GM03348 (cell line): Measurements from ENCODE around the gene CST9L.

Experiments
- DNase-seq: peaks from one replicate; pipeline ENCODE4 v3.0.0; 2012; ENCODE audit warnings: low spot score

The CST9L gene, protein sequence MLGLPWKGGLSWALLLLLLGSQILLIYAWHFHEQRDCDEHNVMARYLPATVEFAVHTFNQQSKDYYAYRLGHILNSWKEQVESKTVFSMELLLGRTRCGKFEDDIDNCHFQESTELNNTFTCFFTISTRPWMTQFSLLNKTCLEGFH

DNA sequence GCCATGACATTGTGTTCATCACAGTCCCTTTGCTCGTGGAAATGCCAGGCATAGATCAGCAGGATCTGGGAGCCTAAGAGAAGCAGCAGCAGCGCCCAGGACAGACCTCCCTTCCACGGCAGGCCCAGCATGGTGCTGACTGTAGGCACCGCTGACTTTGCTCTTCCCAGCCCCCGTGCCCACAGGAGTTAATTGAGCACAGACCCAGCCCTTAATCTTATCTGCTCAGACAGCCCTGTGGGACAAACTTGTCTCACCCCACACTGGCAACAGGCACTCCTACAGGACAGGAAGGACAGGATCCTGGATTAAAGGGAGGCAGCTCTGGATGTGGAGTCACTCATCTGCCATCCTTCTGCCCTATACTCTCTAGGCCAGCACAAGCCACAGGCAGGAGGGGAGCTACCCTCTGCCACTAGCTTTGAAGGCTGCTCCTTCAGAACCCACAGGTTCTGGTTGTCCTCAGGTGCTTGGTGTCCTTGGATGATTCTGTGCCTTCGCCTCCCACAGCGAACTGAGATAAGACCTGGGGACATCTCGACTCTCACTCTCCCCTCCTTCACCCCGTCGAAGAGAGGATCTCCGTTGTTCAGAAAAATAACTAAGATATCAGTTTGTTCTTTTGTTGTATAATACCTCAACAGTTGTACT, at the start of gene CST9L:
CST9L (minus strand) TSS at position 165 of the 651 bp plus-strand sequence; CDS start at position 131, 34 bp downstream.
- peak; percentile 3 for DNase-seq

DNA sequence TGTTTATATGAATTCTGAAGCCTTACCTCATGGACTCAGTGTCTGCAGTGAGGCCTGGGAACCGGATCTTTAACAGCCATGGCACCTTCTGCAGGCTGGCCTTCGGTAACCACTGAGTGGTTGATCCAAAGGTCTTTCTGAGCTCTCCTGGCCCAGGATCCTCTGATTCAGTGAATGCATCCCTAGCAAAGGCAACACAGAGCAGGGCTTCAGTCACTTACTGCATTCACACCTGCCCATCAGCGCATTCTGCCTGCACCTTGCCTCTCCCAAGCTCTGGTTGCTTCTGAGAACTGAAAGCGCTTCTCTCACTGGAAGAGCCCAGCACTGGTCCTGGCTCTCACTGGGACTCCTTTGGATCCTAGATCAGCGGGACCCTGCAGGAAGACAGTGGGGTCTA, 45.9 kb upstream of the CST9L start:
- no peak for DNase-seq

DNA sequence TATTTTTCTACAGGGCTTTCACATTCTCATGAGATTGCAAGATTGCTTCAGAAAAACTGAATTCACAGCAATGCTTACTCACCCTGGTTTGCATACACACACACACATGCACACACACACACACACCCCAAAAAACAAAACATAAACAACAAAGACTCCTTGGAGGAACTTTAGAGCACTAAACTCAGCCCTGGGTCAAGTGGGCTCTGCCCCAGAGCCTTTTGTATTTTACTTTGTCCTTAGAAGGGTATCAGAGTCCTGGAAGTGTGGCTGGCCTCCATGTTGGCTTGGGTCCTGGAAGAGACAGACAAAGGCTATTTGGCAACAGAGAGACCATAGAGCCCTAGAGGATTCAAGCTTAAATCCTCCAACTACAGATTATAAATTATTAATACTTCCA, 45.4 kb upstream of the CST9L start:
- DNase-seq = no peak

DNA sequence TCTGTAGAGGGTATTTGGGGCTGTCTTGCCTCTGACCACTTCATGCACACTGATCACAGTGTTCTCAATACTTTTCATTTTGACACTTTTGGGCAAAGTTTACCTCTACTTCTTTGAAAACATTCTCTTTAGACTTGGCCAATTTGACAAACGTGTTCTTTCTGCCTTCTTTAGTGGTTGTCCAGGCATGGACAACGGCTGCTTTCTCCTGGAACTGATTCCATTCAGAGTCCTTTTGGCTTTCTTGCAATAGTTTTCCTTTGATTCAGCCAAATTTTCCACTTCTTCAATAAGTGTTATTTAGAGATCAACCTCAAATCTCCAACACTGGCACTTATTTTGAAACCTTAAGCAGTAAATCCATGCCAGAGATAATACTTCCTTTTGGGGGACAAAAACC, 44.1 kb upstream of the CST9L start:
- DNase-seq = no peak

DNA sequence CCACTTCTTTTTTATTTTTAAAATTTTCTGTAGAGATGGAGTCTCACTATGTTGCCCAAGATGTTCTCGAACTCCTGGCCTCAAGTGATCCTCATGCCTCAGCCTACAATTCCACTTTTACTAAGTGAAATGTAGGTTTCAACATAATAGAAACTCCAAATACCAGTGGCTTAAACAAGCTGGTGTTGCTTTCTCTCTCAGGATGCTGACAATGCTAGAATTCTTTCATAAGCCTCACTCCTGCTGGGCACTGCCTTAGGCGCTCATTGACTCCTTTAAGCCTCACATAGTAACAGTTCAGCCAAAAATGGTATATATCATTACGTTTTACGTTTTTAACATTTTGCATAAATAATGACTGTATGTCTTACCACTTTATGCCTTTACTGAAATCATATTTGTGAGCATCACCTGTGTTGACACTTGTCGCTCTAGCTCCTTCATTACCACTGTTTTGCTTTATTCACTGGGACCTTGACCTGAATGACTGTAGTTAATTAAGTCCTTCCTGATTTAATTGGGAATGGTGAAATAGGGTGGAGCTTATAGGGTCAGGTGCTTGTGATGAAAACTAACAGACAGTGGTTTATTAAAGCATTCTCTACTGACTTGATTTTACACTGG, 41.3 kb upstream of the CST9L start:
- no peak for DNase-seq

DNA sequence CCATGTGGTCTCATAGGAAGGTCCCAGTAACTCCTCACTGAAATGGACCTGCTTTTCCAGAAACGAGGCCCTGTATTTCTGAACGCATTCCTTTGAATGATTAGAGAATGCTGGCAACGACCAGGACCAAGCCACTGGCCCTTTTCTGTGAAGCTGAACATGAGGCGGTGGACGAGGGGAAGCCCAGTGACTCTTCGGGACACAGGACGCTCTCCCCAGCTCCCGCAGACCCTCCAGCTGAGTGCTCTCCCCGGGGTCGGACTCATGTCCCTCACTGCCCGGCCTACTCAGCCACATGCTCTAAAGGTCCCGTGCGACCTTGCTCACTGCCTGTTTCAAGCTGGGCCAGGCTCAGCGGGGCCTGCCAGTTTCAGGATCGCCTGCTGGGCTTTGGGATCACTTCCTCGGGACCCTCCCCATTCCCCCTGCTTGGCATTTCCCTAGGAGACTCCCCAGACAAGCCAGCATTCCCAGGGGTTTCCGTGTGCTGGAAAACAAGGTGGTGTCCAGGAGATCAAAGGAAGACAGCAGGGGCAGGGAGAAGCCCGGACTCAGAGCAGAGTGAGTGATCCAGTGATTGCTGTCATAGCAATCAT, 40.1 kb upstream of the CST9L start:
- no peak for DNase-seq

DNA sequence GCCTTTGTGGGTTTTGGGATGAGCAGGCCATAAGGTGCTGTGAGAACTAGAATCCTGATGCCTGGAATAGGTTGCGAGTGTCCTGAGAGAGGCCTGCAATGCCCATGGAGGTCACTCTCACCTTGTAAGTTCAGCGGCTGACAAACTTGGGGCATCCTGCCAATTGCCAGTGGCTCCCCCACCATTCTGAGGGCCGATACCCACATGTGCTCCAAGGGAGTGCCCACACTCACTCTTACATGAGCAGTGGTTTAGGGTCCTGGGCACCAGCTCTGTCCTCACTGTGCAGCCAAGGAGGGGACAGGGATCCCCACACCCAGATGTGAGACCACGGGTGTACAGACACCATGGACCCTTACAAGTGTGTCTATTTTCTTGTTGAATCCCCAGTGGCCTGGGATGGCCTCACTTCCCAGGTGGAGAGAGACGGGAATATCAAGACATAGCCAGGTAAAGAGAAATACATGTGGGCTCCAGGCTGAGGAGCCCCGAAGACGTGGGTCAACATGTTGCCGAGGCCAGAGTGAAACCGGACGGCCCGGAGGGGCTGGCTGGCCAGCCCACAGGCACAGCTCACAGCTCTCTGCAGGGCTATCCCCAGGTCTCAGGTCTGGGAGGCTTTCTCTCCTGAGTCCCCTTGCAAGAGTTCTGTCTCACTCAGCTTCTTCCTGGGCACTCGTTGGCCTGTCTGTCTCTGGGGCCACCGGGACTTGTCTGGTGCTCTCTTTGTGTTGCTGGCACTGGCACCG, 39.4 kb upstream of the CST9L start:
- DNase-seq = no peak

DNA sequence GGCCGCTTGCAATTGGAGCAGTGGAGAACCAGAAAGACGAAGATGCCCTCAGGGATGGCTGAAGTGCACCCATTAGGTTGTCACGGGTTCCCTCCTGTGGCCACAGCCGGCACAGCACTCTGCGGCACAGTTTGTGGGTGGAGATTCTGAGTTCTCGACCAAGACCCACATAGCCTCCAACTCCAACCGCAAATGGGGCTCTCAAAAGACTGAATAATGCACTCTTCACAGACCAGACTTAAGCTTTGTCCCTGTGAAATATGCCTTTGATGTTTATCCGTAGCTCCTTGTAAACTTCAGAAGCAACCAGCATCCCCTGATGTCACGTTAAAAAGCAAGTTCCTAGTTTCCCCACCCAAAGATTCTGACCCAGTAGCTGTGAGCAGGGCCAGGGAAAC, 38.4 kb upstream of the CST9L start:
- DNase-seq = peak; percentile 93

DNA sequence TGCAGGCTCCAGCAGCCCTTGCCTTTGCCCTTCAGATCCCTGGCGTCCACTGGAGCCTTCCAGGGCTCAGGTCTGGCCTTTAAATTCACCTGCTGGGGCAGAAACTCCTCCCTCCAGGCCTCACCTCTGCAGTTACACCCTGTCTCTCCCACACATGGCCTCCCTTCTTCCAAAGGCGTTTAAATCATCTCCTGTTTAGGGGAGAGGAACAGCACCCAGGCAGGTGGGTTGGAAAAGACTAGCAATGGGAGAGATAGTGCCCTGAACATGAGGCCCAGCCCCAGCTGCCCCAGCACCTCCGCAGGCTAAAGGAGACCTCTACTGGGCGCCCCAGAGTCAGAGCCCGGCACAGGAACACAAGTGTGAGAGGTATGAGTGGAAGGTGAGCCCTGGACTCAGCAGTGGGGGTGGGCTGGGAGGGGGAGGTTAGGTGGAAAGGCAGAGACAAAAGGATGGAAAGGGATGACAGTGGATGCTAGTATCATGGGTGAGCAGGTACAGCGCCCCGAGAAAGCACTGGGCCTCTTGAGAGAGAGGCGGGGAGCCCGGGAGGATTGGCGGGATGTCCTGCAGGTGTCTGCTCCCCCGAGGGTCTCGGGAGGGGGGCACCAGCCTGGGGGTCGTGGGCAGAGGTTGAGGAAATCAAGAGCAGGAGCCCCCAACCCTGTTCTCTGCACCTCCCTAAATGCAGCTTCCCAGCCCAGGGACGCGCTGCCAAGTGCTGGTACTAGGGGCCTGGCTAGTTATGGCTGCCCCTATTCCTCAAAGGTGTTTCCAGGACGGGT, 37.8 kb upstream of the CST9L start, which contains the start of gene CST9:
CST9 (minus strand) TSS at position 51 of the 785 bp plus-strand sequence. CDS start 53 bp downstream, outside the sequence.
- DNase-seq = no peak

DNA sequence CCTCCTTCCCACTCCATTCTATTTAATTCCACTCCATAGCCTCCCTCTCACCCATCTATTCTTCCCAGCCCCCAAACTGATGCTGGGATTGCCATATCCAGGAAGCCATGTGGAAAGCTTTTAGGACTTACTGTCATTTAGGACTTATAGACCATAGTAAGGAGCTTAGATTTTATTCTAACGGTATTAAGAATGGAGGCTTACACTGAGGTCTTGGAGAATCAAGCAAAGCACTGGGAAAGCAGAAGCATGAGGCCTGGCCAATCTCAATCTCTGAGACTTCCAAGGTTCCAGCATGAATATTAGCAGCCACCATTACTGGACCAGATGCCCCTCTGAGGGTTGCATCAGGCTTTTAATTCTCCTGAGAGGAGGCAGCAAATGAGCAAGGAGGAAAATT, 36.0 kb upstream of the CST9L start:
- DNase-seq = no peak

DNA sequence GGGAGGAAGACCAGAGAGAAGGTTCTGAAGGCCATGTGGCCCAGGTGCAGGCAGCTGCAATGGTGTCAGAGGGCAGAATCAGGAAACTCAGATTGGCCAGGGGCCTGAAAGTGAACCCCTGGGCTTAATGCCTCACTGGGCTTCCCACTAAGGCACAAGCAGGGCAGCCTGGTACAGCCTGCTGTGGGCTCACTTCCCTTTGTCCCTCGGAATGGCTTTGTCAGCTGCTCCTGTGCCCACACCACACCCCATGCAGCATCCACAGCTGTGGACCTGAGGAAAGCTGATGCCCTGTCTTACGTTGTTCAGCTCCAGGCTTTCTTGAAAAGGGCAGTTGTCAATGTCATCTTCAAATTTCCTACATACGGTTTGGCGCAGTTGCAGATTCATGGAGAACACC, 35.0 kb upstream of the CST9L start:
- DNase-seq = no peak

DNA sequence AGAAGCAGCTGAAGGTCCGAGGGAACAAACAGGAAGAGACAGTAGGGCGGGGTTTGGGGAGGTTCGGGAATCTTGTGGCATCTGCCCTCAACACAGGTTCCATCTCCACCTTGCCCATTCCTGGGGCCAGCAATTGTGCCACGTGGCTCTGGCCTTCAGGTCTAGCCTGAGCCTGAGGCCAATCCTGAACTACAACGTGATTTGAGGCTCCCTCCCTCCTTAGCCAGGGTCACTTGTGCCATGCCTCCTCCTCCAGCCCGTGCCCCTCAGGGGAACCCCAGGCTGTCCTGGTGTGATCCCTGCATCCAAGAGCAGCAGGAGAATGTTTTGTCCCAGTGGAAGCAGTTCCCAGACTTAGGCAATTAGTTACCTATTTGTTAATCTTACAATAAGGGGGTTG, 34.4 kb upstream of the CST9L start:
- DNase-seq = peak; percentile 2

DNA sequence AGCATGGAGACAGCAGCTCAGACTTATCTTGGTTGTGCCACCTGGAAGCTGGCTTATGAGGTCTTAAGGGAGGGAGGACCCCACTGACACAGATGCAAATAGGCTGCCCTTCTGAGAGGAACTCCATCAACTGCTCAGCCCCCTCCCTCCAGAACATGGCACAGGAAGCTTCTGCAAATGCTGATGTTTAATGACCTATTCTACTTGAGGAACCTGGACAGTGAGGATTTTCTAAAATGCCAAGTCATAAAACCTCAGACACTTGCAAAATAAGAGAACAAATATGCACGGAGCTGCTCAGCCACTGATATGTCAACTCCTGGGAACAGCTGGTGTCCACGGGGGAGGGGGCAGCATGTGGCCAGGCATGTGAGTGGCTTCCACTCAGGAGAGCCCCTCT, 34.0 kb upstream of the CST9L start:
- DNase-seq = peak; percentile 2

DNA sequence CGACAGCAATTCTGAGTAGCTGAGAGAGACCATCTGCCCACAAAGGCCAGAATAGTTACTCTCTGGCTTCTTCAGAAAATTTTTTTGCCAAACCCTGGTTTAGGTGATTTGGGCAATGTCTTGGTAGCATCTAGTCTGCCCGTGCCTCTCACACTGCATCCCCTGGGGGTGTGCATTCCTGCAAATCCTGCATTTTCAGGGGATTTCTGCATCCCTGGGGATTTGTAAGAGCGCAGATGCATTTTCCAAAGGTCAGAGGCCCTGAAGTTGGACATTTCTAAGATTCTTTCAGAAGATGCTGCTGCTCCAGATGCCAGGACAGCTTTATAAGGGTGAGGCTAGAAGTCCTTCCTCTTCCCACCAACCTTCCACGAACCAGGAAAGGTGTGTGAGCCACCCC, 33.4 kb upstream of the CST9L start:
- no peak for DNase-seq

DNA sequence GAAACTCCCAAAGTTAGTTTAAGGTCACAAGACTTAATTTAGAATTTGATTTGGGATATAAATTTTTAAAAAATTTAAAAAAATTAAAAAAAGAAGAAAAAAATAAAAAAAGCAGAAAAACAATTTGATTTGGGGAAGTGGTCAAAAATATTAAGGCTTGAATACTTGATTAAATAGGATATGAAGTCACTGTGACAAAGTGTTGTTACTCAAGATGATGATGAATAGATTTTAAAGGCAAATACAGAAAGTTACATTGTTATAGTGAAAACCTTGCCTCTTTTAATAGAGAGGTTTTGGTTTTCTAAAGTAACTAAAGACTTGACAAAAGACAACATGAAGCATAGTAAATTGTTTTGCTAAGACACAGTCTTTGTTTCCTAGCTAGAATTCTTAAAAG, 30.2 kb upstream of the CST9L start:
- no peak for DNase-seq

DNA sequence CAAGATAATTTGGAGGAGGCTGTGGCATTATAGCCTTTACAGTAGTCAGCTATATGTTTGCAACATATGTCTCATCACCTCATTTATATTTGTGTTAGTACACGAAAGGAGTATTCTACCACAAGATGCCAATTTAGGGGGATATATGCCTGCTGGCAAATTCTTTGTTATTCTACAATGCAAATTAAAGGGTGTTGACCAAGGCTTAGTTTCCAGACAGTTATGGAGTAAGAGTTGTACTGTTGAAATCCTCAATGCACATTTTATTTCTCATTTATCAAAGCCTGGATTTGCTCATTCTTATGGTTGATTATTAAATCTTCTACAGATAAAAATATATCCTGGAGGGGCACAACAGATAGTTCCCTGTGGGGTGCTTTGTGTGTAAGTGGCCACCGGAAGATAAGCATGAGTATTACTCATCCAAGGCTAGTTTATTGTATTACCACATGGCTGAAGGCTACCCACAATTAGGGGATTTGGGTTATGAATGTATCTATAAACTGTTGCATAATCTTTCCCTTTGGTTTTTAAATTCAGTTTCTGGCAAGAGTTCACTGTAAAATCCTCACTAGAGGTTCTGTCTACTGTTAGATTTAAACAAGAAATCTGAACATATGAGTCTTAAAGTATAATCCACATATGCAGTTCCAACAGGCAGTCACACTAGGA, 28.4 kb upstream of the CST9L start:
- no peak for DNase-seq

DNA sequence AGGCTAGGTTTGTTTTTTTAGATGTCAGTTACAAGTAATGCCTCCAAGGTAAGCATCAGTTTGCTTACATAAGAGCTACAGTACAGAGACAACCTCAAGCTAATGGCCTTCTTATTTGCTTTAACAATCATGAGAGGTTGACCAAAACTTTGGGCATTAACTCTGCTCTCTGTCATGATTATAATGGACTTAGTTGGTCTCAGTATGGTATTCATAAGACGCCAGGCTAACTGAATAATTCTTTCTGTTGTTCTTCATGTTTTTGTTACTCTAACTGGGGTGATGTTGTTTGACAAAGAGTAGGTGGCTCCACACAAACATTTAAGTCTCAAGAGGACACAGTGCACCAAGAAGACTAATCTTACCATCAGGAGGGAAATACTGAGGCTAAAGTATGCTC, 27.7 kb upstream of the CST9L start:
- no peak for DNase-seq

DNA sequence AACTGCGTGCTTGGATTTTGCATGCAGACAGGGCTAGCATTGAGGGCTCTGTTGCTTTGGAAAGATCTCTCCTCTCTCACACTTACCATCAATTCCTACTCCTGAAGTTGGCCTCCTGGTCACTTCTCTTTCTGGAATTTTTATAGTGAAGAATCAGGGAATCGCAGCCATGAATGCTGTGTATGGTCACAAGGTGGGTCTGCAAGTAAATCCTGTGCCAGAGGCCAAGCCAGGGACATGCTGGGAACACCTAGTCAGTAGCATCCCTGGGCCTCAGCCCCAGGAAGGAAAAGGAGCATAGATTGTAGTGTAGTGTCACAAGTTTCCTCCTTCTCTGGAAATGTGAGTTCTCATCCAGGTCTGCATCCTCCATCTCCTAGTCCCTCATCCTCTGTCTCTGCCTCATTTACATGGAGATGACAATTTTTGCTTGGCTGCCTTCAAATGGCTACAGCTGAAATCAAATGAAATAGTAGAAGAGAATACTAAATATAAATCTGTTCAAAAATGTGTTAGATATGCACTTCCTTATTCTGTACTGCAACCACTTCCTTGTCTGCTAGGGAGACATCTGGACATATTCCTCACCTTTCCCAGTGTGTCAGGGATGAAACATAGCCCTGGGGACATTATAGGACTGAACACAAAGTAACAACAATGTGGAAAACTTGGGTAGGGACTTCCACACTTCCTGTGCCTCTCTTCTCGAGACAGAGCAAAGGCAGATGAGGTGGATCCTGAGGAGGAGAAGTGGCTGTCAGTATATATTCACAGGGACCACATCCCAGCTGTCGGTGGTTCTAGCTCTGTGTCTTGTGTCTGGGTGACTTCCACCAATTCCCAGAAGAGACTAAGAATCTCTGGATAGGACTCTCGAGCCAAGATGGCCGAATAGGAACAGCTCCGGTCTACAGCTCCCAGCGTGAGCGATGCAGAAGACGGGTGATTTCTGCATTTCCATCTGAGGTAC, 20.4 kb upstream of the CST9L start:
- peak; percentile 2 for DNase-seq

DNA sequence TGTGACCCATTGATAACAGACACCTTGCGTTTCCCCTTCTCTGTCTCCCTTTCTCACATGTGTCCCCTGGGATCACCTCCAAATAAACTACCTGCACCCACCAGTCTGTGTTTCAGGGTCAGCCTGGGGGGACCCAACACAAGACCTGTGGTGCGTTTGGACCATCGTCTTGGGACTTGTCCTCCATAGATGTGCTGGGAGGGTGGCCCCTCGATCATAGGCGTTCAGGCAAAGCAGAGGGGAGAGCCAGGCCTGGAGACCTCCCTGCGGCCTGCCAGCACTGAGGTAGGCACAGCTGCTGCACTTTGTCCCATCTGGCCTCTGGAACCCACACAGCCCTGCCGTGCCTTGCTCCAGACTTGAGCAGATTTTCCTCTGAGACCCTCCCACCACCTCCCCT, 19.3 kb upstream of the CST9L start:
- no peak for DNase-seq
